Neuronal stem cell (in vitro differentiated cells): ENCODE results near the gene WWOX.

ENCODE experiments used
- DNase-seq: peaks from one replicate; pipeline ENCODE4 v3.0.0-alpha.2; 2013; ENCODE audit warnings: low spot score
- H2AFZ ChIP-seq: one replicate; pipeline ENCODE4 v1.6.1; 2013; ENCODE audit warnings: mild to moderate bottlenecking, low read length, inconsistent platforms
- H2AK5ac ChIP-seq: 2 replicates; pipeline ENCODE4 v1.6.1; 2013; ENCODE audit warnings: low read depth, mild to moderate bottlenecking, inconsistent platforms, low read length, moderate library complexity, mixed read lengths
- H2BK120ac ChIP-seq: 2 replicates; pipeline ENCODE4 v1.6.1; 2013; ENCODE audit warnings: low read depth, mild to moderate bottlenecking, inconsistent platforms, low read length, moderate library complexity, mixed read lengths
- H2BK12ac ChIP-seq: one replicate; pipeline ENCODE4 v1.6.1; 2013; ENCODE audit warnings: low read length, inconsistent platforms
- H2BK15ac ChIP-seq: 2 replicates; pipeline ENCODE4 v1.6.1; 2013; ENCODE audit warnings: mild to moderate bottlenecking, low read length, inconsistent platforms, mixed read lengths
- H2BK5ac ChIP-seq: one replicate; pipeline ENCODE4 v1.6.1; 2013; ENCODE audit warnings: inconsistent platforms, mild to moderate bottlenecking, low read length, moderate library complexity
- H3K14ac ChIP-seq: one replicate; pipeline ENCODE4 v1.6.1; 2013; ENCODE audit warnings: low read length, inconsistent platforms
- H3K18ac ChIP-seq: 2 replicates; pipeline ENCODE4 v1.6.1; 2013; ENCODE audit warnings: low read length, inconsistent platforms
- H3K23ac ChIP-seq: 2 replicates; pipeline ENCODE4 v1.6.1; 2013; ENCODE audit warnings: low read depth, mild to moderate bottlenecking, mixed read lengths, low read length, inconsistent platforms; ENCODE audit not compliant: poor library complexity
- H3K27ac ChIP-seq: replicated peaks from 3 replicates; pipeline ENCODE4 v1.5.1; 2013; ENCODE audit warnings: low read length, inconsistent platforms
- H3K27me3 ChIP-seq, 3 experiments: 2 replicates each; pipeline ENCODE4 v1.6.1; 2013; ENCODE audit warnings: low read length in 3 of 3, mild to moderate bottlenecking in 2 of 3, inconsistent platforms in 1 of 3, low read depth in 1 of 3, mixed read lengths in 1 of 3, moderate library complexity in 1 of 3; ENCODE audit not compliant: control insufficient read depth in 3 of 3, insufficient read depth in 3 of 3
- H3K36me3 ChIP-seq, 2 donors: replicated peaks in 1 of 2; 2 replicates each; pipeline ENCODE4 v1.6.1; 2013; ENCODE audit warnings: low read length in 2 of 2; ENCODE audit not compliant: control insufficient read depth in 2 of 2, insufficient read depth in 2 of 2
- H3K4ac ChIP-seq: 2 replicates; pipeline ENCODE4 v1.6.1; 2013; ENCODE audit warnings: inconsistent platforms, mild to moderate bottlenecking, low read length, moderate library complexity
- H3K4me1 ChIP-seq, 2 donors: 1 replicate in 1 of 2; 2 replicates in 1 of 2; pipeline ENCODE4 v1.6.1; 2013; ENCODE audit warnings: low read length in 2 of 2, low read depth in 1 of 2; ENCODE audit not compliant: control insufficient read depth in 2 of 2, insufficient read depth in 1 of 2
- H3K4me2 ChIP-seq: one replicate; pipeline ENCODE4 v1.6.1; 2013; ENCODE audit warnings: mild to moderate bottlenecking, low read length, inconsistent platforms; ENCODE audit not compliant: insufficient read depth, poor library complexity, severe bottlenecking
- H3K4me3 ChIP-seq, 2 donors: 2 replicates each; pipeline ENCODE4 v1.5.1; 2013; ENCODE audit warnings: low read length in 2 of 2, mild to moderate bottlenecking in 2 of 2, inconsistent platforms in 1 of 2, moderate library complexity in 1 of 2
- H3K79me1 ChIP-seq: one replicate; pipeline ENCODE4 v1.6.1; 2013; ENCODE audit warnings: low read depth, mild to moderate bottlenecking, inconsistent platforms, low read length, moderate library complexity
- H3K9ac ChIP-seq: one replicate; pipeline ENCODE4 v1.6.1; 2013; ENCODE audit warnings: mild to moderate bottlenecking, low read depth, low read length, inconsistent platforms; ENCODE audit not compliant: poor library complexity
- H3K9me3 ChIP-seq, 2 donors: replicated peaks in 1 of 2; 2 replicates each; pipeline versions ENCODE3 to v1.6.1; 2013; ENCODE audit warnings: low read length in 2 of 2, mild to moderate bottlenecking in 2 of 2, inconsistent platforms in 1 of 2, low read depth in 1 of 2, mixed read lengths in 1 of 2, moderate library complexity in 1 of 2; ENCODE audit not compliant: control insufficient read depth in 2 of 2, insufficient read depth in 1 of 2
- H4K8ac ChIP-seq: one replicate; pipeline ENCODE4 v1.6.1; 2013; ENCODE audit warnings: low read depth, mild to moderate bottlenecking, inconsistent platforms, low read length, moderate library complexity
- H4K91ac ChIP-seq: one replicate; pipeline ENCODE4 v1.6.1; 2013; ENCODE audit warnings: low read length, low read depth, mild to moderate bottlenecking, inconsistent platforms; ENCODE audit not compliant: poor library complexity
- WGBS, 2 donors: extraction: QIAGEN DNeasy Blood & Tissue Kit; methylation state at CpG; one replicate each; pipeline ENCODE4 v1.1.7; 2013; ENCODE audit warnings: missing lambda C conversion rate in 2 of 2, mixed read lengths in 1 of 2; ENCODE audit not compliant: insufficient read length in 2 of 2, insufficient replicate concordance in 1 of 2; ENCODE audit errors: extremely low coverage in 2 of 2; 5-methylcytosine and 5-hydroxymethylcytosine counted together

The WWOX gene

GRCh38 chr16:78773706-78774105 is 674.3 kb downstream of the WWOX start:
- Histone ChIP-seq H2BK5ac (no peak overlapping the region), H3K27ac (no peak overlapping the region), H3K4me2 (no peak overlapping the region), H3K27me3 (no peaks in the 10 kb centered on the region), H4K8ac (no peak overlapping the region), H3K14ac (no peak overlapping the region), H2BK15ac (no peak overlapping the region), H3K4me1 (peaks cover under 1 to 6% of the 10 kb centered on the region in 2 donors), H3K4ac (no peak overlapping the region), H2AK5ac (no peak overlapping the region), H2AFZ (no peak overlapping the region), H3K18ac (no peak overlapping the region), H3K23ac (no peak overlapping the region), H3K36me3 (no peaks in the 10 kb centered on the region), H4K91ac (no peak overlapping the region), H2BK120ac (no peak overlapping the region), H3K9ac (no peak overlapping the region), H3K4me3 (no peak overlapping the region), H3K9me3 (no peaks in the 10 kb centered on the region), H2BK12ac (no peak overlapping the region), H3K79me1 (no peaks in the 10 kb centered on the region)
- no peak for DNase-seq
- WGBS, 2 donors = no CpG with 5 or more reads among the region's 4 CpGs

DNA sequence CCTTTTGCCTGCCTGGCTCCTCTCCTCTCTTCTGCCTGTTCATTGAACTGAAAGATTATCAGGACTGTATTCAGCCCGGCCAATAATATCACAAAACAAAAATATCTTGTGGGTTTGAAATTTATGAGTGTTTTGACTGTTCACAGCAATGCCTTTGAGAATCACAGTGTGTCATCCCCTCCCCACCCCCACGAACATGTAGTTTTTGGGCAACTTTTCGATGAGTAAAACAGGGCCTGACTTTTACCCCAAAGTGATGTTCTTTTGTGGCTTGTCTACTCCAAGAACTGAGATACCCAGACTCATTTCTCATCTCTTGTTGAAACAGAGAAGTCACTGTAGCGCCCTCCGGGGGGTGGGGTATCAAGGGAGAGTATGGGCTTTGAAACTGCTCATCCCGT is 675.7 kb downstream of the WWOX start:
- Histone ChIP-seq H3K23ac (no peak overlapping the region), H3K36me3 (no peaks in the 10 kb centered on the region), H2AK5ac (no peak overlapping the region), H2AFZ (no peak overlapping the region), H3K9ac (no peak overlapping the region), H3K27me3 (no peaks in the 10 kb centered on the region), H3K18ac (no peak overlapping the region), H3K27ac (no peak overlapping the region), H3K9me3 (no peaks in the 10 kb centered on the region), H4K8ac (no peak overlapping the region), H2BK120ac (no peak overlapping the region), H4K91ac (no peak overlapping the region), H3K79me1 (no peaks in the 10 kb centered on the region), H3K4me2 (no peak overlapping the region), H3K14ac (no peak overlapping the region), H3K4me3 (no peak overlapping the region), H2BK5ac (no peak overlapping the region), H2BK12ac (no peak overlapping the region), H3K4me1 (peaks cover 0 to 3% of the 10 kb centered on the region in 2 donors), H3K4ac (no peak overlapping the region), H2BK15ac (no peak overlapping the region)
- DNase-seq = no peak
- no CpG with 5 or more reads among the region's 6 CpGs for WGBS, 2 donors

DNA sequence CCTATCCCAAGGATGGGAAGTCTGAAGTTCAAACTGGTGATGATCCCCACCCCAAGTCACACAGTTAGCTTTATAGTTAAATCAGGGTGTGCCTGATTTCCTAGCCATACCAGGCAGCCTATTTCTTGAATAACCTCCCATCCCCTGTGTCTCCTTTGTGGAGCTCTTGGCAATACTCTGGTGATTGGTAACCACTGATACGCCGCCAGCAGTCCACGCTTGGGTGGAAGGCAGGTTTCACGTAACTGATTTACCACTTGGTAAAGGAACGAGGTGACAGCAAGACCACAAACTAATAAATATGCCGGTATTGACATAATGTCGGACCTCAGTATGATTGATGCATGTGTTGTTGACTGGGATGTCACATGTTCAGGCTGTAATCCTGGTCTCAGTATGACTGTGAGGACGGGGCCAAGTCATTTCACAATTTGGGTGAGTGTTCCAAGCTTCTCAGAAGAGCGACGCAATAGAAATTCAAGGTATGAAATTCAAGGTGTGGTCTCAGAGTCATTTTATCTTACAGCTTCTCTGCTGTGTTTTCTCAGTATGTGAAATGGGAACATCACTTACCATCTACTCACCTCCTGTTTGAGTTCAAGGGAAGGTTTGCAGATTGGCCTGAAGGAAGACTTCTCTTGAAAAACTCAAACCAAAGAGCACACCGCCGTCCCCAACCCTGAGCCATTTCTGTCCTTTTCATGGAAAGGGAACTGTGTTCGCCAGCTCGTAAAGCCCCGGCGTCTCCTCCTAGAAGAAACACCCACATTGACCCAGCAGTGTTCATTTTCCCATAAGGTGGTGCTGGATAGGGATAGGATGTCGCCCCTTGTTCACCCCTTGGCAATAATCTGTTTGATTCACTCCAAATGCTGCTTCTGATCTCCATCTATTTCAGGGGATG is 678.9 kb downstream of the WWOX start:
- Histone ChIP-seq H3K27ac (no peak overlapping the region), H2AK5ac (no peak overlapping the region), H3K36me3 (no peaks in the 10 kb centered on the region), H2BK5ac (no peak overlapping the region), H3K18ac (no peak overlapping the region), H3K23ac (no peak overlapping the region), H3K4me2 (no peak overlapping the region), H3K9me3 (no peaks in the 10 kb centered on the region), H3K14ac (no peak overlapping the region), H3K79me1 (no peaks in the 10 kb centered on the region), H4K91ac (no peak overlapping the region), H2BK15ac (no peak overlapping the region), H3K27me3 (no peaks in the 10 kb centered on the region), H2AFZ (no peak overlapping the region), H3K4me1 (peaks cover 0 to 4% of the 10 kb centered on the region in 2 donors), H2BK120ac (no peak overlapping the region), H3K4ac (no peak overlapping the region), H4K8ac (no peak overlapping the region), H3K4me3 (no peak overlapping the region), H3K9ac (no peak overlapping the region), H2BK12ac (no peak overlapping the region)
- WGBS, 2 donors = no CpG with 5 or more reads among the region's 17 CpGs
- DNase-seq = no peak

DNA sequence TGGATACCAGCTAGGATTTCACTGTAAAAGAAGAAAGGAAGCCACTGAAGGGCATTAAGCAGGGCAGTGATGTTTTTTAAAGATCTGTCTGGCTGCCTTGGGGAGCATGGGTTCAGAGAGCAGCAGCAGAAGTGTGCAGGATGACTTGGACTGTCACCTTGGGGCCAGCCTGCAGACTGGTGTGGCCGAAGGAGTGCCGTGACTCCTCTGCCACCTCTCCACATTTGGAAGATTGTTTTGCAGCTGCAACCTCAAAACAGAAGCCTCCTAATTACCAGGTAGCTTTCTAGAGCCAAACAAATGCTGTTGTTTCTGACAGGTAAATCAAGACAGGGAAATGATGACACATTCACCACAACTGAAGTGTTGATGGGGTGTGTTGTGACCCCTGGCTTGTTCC is 681.4 kb downstream of the WWOX start:
- no peak overlapping the region for H4K91ac ChIP-seq
- no peaks in the 10 kb centered on the region for H3K36me3 ChIP-seq
- H3K4me2 ChIP-seq = no peak overlapping the region
- H3K18ac ChIP-seq = no peak overlapping the region
- WGBS, 2 donors = no CpG with 5 or more reads among the region's 2 CpGs
- no peak overlapping the region for H2BK5ac ChIP-seq
- no peak overlapping the region for H2BK12ac ChIP-seq
- no peaks in the 10 kb centered on the region for H3K27me3 ChIP-seq
- peaks cover 0 to 2% of the 10 kb centered on the region in 2 donors for H3K4me1 ChIP-seq
- H2BK120ac ChIP-seq = no peak overlapping the region
- H3K9me3 ChIP-seq = no peaks in the 10 kb centered on the region
- no peak overlapping the region for H3K4me3 ChIP-seq
- H2AK5ac ChIP-seq = no peak overlapping the region
- no peak overlapping the region for H3K14ac ChIP-seq
- no peak overlapping the region for H3K23ac ChIP-seq
- H3K27ac ChIP-seq = no peak overlapping the region
- no peak overlapping the region for H3K4ac ChIP-seq
- H4K8ac ChIP-seq = no peak overlapping the region
- H3K79me1 ChIP-seq = no peaks in the 10 kb centered on the region
- no peak overlapping the region for H3K9ac ChIP-seq
- no peak for DNase-seq
- H2BK15ac ChIP-seq = no peak overlapping the region
- H2AFZ ChIP-seq = no peak overlapping the region
